NCI-H774 (cell line): ENCODE data around the gene VPREB1.
"Not testable (repeated sequence)": the region's sequence is repeated elsewhere in the genome, so short reads cannot be mapped to it uniquely, and the experiment has no call there.

Source experiments
- DNase-seq: peaks from one replicate; lab custom pipeline; 2025; lab: John Stamatoyannopoulos, UW

The VPREB1 gene

DNA sequence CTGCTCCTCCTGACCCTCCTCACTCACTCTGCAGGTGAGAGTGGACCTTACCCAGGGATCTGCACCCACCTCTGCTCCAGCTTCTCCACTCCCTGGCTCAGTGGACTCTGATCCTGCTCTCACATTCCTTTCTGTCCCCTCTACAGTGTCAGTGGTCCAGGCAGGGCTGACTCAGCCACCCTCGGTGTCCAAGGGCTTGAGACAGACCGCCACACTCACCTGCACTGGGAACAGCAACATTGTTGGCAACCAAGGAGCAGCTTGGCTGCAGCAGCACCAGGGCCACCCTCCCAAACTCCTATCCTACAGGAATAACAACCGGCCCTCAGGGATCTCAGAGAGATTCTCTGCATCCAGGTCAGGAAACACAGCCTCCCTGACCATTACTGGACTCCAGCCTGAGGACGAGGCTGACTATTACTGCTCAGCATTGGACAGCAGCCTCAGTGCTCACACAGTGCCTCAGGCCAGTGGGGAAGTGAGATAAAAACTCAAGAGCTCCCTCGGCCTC lies 29.7 kb upstream of the VPREB1 start:
- DNase-seq: no peak

DNA sequence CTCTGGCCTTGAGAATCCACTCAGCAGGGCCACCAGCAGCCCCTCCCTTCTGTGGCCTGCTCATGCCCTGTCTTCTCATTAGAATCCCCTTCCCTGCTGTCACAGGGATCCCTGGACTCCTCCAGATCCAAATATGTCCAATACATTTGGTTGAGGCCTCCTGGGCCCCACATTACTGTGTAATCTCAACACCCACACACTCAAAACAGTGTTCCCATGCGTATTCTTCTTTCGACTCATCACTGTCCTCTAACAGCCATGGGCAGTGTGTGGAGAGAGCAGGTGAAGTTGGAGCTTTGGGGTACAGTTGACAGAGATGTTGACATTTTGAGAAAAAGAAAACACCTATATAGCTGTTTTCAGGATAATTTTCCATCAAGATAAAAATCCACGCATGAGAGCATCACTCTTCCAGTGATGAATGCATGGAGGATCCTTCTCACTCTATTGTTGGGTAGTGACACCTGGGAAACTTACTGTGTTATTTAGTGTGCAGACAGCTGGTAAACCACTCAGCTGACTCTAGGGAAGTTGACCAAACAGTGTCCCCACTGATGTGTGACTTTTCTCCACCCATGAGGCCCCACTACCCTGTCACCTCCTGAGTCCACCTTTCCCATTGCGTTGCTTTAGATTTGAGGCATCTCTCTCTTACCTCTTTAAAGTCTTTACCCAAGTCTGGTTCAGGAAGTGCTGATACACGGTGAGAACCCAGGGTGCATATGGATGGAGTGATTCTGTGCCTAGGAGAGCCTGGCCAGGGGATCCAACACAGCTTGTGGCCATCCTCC lies 28.7 kb upstream of the VPREB1 start:
- DNase-seq: no peak

DNA sequence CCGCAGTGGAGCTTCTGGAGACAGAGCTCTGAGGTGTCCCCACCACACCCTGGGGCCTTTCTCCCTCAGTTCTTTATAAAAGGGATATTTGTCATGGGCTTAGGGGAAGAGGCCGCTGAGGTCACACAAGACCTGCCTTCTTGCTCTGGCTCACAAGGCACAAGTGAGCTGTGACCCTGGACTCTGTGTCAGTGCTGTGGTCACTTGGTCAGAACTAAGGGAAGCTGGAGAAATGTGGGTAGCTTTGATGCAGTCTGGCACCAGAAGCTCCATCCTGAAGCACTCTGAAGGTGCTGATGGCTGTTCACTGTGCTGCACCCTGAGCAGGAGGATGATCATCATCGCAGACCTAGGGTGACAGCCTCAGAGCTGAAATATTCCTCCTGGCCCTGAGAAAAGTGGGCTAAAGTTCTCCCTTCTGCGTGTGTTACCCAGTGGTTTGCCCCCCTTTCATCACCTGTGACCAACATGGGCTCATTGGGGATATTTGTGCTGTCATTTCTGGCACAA lies 28.1 kb upstream of the VPREB1 start:
- DNase-seq: no peak

DNA sequence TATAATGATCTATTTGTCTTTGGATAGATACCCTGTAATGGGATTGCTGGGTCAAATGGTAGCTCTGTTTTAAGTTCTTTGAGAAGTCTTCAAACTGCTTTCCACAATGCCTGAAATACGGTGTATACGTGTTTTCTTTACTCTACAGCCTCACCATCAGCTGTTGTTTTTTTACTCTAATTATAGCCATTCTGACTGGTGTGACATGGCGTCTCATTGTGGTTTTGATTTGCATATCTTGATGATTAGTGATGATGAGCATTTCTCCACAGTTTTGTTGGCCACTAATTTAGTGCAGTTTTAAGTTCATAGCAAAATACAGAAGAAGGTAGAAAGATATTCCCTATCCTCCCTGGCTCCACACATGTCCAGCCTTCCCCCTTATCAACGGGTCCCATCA lies 26.3 kb upstream of the VPREB1 start:
- no peak for DNase-seq

DNA sequence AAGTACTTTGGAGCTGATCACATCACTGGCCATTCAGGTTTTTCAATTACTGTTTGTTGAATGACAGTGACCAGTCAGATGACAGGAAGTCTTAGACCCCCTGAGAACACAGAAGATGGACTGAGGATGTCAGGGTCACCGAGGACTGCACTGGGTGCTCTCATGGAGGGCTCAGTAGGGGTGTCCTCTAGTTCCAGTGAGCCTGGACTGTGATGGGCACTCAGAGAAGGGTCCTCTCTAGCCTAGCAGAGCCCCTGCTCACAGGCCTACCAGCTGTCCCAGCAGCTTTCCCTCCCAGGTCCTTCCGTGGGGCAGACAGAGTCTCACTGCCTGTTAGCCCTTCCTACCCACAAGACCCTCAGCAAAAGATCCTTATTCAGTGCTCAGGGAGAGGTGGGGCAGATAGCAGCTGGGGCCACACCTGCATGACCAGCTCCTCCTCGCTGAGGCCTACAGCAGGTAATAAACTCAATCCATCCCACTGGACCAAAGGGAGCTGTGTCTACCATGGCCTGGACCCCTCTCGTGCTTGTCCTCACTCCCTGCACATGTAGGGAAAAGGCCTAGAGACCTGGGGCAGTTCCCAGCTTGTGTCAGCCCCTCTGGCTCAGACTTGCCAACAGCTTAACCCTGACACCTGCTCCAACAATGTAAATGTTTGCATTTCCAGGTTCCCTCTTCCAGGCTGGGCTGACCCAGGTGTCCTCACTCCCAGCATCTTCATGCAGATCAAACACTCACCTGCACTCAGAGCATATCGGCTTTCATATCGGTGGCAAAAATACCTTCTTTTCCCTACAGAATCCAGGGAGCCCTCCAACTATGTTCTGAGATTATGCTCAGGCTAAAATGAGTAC lies 25.2 kb upstream of the VPREB1 start:
- DNase-seq: no peak

DNA sequence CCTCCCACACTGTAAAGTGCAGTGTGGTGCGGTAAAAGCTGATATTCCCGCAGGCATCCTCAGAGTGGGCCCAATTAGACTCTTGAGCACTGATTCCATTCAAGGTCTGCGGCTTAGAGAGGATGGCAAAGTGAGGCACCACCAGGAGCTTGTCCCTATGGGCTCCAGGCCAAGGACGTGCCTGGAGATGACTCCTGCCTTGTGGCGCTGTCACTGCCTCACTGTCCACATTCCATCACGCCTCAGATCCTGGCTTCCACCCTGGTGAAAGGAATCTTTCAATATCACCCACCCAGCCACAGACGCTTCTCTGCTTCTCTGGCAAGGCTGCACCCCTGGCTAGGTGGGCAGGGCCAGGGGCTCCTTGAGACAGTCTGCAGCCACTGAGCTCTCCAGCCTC lies 23.5 kb upstream of the VPREB1 start:
- DNase-seq: not testable (repeated sequence)

DNA sequence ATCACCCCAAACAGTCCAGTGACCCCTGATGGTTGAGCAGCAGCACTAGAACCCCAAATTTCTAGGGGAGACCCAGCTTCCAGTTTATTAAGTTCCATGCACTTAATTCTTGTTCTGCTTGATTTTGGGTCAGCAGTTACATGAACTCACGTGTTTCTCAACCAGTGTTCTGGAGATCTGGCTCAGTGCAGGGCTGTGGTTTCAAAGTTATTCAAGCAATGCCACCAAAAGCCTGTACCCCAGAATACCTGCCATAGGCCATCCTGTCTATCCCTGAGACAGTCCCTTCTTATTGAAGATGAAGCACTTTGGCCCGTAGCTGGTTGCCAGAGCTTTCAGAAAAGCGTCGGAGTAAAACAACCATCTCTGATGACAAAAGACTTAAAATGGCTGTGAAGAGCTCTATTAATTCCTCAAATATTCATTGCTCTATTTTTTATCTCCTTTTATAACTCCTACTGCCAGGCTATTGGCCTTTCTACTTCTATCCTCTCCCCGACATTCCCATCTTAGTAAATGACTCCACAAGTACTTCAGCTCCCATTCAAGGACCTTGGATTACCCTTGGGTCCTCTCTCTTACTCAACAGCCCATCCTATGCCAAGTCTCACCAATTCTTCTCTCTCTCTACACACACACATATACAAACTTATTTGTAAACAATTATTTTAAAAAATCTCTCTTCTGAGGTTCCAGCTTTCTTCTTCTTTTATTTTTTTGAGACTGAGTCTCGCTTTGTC lies 18.0 kb upstream of the VPREB1 start:
- DNase-seq: no peak

DNA sequence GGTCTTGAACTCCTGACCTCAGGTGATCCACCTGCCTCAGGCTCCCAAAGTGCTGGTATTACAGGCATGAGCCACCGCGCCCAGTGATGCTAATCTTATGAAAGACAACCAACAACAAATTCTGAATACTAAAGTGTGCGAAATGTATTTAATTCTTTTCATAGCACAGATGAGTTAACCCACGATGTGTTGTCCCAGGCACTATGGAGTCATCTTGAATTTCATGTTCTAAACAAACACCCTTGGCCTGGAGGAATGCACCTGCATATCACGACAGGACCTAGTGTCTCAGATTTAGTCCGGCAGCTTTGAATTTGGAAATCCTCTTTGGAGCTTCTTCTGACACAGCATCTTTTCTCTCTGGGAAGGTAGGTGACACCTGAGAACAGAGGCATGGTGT lies 16.2 kb upstream of the VPREB1 start:
- DNase-seq: no peak

DNA sequence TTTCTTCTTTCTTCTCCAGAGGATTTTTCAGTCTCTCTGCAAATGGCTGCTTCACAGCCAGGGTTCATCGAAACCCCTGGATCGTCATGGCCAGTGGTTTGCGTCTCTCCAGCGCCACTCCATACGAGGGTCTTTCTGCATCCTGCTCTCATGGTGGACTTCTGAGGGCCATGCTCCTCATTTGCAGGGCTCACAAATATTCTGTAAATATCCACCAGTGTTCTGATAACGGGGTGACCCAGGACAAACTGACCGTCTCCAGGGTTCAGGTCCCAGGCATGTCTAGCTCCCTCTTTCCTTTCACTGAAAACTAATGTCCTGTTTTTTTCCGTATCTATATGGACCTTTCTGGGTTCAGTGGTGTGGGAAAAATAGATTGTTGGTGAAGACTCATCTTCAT lies 15.7 kb upstream of the VPREB1 start:
- DNase-seq: no peak

DNA sequence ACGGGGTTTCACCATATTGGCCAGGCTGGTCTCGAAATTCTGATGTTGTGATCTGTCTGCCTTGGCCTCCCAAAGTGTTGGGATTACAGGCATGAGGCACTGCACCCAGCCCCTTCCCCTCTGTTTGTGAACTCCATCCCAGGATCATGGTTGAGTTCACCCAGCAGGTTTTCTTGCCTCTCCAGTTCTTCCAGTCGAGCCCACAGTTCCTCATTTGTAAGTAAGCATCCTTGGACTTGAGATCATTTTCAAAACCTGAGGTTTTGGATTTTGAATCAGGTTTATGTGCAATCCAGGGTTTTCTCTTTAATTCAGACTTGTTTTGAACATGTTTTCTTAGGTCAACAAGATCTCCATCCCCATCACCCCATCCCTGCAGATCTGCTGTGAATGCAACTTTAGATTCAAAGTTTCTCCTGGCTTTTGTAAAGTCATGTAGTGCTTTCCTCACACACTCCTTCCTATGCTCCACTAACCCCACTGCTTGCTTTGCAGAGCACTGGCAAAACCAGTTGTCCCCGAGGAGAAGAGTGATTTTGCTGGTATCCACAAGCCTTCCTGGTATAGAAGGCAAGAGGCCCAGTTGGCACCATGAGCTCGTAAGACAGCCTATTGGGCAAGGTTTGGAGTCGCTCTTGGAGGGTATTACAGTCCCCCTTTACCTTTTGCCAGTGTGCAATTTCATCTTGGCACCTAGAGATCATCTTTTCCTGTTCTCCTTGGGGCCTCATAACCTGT lies 14.7 kb upstream of the VPREB1 start:
- no peak for DNase-seq

DNA sequence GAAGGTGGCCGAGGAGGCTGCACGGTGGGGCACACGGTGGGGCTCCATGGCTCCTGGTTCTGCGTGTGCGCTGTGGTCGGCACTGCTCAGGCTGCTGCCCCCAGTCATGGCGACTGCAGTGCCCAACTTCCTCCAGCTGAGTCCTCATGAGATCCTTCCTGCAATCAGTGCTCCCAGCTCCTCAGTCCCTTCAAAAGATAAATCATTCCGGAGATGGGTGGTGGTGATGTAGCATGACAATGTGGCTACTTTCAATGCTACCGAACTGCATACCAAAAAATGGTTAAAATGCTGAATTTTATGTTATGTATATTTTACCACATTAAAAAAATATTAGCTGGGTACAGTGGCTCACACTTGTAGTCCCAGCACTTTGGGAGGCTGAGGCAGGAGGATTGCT lies 14.1 kb upstream of the VPREB1 start:
- DNase-seq: no peak

DNA sequence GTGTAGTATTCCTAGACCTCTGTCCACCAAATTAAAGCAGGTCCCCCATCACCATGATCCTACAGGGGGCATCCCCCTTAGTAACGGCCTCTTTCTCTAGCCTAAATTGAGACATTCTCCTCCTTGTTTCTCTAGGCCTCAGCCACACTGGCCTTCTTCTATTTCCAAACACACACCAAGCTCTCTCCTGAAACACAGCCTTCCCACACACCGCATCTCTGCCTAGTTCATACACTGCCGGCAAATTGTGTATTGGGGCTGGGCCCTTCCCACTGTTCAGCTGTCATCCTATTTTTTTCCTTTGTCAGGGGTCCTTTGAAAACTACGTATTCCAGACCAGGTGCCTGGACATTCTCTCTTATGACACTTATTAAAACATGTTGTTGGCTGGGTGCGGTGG lies 11.5 kb upstream of the VPREB1 start:
- no peak for DNase-seq

DNA sequence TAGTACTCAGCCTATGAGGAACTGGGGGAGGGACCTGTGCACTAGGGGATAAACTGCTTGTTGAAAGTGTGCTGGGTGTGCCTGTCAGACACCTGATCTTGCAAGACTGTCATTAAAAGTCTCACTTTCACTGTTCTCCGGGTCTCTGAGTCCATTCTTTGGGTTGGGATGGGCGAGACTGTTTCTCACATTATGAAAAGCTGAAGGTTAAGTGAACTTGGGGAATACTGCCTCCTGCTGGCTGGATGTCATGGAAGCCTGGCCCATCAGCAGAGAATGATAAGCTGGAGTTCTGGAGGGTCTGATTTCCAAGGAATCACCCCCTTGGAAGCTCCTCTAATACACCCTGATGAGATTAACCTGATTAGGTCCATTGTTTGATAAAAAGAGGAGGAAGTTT lies 9.0 kb upstream of the VPREB1 start:
- DNase-seq: no peak

DNA sequence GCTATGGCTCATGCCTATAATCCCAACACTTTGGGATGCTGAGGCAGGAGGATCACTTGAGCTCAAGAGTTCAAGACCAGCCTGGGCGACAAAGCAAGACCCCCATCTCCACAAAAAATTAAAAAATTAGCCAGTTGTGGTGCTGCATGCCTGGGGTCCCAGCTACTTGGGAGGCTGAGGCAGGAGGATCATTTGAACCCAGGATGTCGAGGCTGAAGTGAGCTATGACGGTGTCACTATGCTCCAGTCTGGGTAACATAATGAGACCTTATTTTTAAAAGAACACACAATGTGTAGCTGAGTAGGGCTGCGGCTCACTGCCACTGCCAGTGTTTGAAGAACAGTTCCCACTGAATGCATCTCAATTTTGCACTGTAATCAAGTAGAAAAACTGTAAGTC lies 7.1 kb upstream of the VPREB1 start:
- DNase-seq: no peak

DNA sequence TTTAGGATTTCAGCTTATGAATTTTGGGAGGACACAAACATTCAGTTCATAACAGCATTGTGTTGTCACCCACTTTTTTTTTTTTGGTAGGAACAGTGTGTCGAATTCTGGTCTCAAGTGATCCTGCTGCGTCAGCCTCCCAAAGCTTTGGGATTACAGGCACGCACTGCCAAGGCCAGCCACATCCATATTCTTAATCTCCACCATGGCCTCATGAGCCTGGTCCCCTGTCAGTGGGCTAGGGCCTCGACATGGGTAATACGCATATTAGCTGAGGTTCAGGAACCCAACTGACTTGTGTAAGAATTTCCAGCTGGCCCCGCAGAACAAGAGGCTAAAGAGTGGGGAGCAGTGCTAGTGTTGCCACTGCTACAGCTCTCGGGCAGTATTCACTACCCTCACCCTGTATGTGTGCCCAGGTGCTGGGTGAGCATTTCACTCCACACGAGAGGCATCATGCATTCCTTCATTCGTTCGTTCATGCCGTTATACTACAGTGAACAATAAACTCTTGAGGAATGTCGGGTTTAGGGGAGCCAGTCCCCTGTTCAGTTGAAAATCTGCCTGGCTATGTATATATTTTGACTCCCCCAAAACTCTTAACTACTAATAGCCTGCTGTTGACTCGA lies 5.2 kb upstream of the VPREB1 start:
- no peak for DNase-seq

DNA sequence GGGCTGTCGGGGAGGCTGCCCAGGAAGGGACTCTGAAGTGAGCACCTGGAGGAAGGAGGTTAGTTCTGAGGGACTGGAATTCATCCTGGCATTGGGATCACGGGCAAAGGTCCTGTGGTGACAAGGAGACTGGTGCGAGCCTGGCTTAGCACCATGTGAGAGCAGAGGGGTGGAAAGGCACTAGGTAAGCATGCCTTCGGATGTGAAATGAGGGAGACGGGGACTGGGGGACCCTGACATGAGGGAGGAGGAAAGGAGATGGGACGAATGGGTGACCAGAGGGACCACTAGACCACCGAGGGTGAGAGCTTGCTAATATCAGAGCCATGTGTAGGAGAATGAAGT lies 3.1 kb upstream of the VPREB1 start:
- DNase-seq: no peak

DNA sequence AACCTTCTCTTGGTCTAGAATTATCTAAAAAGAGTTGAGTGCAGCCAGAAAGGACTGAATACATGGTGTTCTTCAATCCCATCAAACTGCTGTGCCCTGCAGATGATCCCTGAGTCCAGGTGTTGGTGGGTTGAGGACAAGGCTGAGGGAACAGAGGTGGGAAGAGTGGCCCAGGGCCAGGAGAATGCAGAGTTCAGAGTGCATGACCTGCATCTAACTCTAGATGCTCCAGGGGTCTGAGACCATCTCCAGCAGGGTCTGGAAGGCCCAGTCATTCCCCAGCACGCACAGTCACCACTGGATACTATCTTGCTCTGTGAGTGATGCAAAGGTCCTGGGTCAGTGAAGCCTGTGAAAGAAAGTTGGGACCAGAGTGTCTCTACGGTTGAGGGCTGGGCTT lies 2.1 kb upstream of the VPREB1 start:
- no peak for DNase-seq

DNA sequence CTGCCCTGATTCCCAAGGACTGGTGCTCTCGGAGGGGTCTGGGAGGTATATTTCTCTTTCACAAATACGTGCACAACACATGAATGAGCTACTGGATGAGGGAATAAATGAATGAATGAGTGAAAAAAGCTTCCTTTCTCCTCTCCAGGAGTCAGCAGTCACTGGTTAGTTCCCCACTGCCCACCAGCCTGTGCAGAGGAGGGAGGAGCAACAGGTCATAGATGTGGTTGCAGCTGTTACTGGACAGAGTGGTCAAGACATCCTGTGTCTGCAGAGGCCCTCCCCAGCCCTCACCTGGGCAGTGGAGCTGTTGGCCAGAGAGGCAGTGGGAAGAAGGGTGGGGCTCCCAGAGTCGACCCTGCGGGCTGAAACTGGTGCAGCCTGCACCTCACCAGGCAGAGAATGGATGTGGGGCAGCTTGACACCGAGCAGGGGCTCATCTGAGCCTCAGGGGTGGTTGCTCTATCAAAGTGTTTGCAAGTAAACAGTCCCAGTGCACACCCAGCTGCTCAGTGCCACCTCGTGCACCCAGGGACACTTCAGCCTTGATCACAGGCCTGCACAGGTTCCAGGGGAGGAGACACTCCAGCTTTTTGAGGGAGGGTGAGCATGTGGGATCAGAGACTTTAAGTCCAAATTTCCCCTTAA lies 1.4 kb upstream of the VPREB1 start:
- no peak for DNase-seq

DNA sequence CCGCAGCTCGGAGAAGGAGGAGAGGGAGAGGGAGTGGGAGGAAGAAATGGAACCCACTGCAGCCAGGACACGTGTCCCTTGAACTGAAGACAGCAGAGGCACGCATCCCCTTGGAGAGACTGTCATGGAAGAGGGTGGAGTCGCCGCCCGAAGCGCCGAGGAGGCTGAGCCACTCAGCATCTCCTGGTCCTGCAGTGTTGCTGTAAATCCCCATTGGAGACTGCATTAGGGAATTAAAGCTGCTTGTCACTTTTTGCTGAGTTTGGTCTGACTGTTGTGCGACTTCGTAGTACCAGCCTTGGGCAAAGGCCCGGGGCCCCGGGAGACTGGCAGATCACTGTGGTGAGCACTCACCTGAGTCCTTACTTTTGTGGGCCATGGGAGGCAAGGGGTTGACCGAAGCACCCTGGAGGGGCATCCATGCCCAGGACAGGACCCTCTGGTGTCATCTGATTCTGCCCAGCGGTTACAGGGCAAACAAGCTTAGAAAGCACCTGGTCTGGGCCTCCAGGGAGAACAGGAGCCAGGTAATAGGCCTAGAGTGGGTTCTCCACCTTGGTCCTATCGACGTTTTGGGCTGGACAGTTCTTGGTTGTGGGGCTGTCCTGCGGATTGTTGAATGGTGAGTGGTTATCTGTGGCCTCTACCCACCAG lies 797 bp downstream of the VPREB1 start:
- no peak for DNase-seq

DNA sequence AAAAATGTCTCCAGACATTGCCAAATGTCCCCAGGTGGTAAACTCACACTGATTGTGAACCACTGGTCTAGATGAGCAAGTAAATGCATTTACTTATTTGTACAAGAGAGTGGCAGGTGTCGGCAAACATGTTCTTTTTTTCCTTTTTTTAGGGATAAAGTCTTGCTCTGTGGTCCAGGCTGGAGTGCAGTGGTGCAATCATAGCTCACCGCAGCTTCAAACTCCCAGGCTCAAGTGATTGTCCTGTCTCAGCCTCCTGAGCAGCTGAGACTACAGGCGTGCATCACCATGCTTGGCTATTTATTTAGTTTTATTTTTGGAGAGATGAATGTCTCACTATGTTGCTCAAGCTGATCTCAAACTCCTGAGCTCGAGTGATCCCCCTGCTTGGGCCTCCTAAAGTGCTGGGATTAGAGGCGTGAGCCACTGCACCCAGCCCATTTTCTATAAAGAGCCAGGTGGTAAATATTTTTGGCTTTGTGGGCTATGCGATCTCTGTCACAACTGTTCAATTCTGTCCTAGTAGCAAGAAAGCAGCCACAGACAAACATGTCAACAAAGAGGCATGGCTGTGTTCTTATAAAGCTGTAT lies 1.4 kb downstream of the VPREB1 start:
- DNase-seq: no peak
